Measurements from ENCODE around the gene ZYX.

The ZYX gene

DNA sequence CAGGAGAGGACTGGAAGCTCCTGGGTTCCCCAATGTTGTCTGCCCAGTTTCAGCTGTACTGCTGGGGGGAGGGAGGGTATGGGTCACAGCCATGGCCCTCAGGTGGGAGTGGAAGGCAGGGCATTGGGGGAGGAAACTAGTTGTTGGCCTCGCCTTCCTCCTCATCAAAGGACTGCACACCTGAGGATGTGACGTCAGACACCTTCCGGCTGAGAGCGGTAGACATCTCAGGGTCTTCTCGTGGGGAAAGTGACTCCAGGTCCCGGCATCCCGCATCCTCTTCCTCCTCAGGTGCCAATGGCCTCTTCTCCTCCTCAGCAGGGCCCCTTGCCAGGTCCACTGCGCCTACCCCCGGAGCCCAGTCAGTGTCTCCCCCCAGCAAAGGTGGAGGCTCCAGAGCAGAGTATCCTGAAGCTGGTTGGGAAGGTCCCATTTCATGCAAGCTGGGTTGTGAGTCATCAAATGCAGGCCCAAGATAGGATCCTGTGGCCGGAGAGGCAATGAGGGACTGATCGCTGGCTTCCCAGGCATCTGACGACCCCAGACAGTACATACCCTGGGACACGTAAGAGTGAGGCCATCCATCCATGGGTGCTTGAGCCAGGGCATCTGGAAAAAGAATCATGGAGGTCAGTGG lies 24.6 kb upstream of the ZYX start:
- H3K9me3 ChIP-seq (ENCODE audit: severe bottlenecking) = no peaks in the 10 kb centered on the region
- peaks cover 13% of the 10 kb centered on the region for H3K27me3 ChIP-seq (ENCODE audit: insufficient read depth, poor library complexity, severe bottlenecking)
- ATAC-seq (ENCODE audit: low read depth) (no peak), DNase-seq (ENCODE audit: low spot score) (no peak)
- no peaks in the 10 kb centered on the region for H3K36me3 ChIP-seq (ENCODE audit: low read depth)
- H3K4me3 ChIP-seq (ENCODE audit: severe bottlenecking) = no peak overlapping the region
- TF ChIP-seq CTCF (IDR thresholded peaks at IDR 0.05; ENCODE audit: poor library complexity, severe bottlenecking) = no peak
- no peaks in the 10 kb centered on the region for H3K4me1 ChIP-seq (ENCODE audit: insufficient read depth, poor library complexity, severe bottlenecking)
- H3K27ac ChIP-seq (ENCODE audit: poor library complexity, severe bottlenecking) = no peak overlapping the region

GRCh38 chr7:143358626-143359025 lies 22.5 kb upstream of the ZYX start:
- Histone ChIP-seq H3K27me3 (ENCODE audit: insufficient read depth, poor library complexity, severe bottlenecking) (peaks cover 28% of the 10 kb centered on the region), H3K9me3 (ENCODE audit: severe bottlenecking) (no peaks in the 10 kb centered on the region), H3K4me1 (ENCODE audit: insufficient read depth, poor library complexity, severe bottlenecking) (no peaks in the 10 kb centered on the region), H3K27ac (ENCODE audit: poor library complexity, severe bottlenecking) (no peak overlapping the region), H3K36me3 (ENCODE audit: low read depth) (no peaks in the 10 kb centered on the region), H3K4me3 (ENCODE audit: severe bottlenecking) (no peak overlapping the region)
- TF ChIP-seq CTCF (IDR thresholded peaks at IDR 0.05; ENCODE audit: poor library complexity, severe bottlenecking) = no peak
- no peak for DNase-seq (ENCODE audit: low spot score)
- ATAC-seq (ENCODE audit: low read depth) = no peak

DNA sequence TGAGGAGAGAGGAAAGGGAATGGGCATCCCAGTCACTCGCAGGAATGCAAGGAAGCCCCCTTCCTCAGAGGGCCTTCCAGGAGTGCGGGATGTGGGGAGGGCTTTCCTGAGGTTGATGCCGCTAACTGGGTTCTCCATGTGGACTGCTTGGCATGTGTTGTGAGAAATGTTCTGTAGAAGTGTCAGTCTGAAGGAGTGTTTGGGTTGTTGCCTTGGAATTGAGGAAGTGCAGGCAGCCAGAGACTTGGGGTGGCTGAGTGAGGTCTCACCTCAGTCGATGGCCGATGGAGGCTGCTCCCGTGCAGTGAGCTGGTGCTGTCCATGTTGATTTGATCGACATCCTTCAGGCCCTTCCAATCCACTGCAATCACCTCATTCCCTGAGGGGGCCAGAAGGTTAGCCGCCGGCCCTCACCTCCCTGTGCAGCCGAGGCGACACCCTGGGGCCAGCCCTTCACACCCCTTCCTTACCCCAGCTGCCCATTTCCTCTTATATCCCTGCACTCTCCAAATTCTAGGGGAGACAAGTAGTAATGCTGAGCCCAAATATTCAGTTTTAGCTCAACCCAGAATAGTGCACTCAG lies 21.3 kb upstream of the ZYX start:
- Histone ChIP-seq H3K4me3 (ENCODE audit: severe bottlenecking) (no peak overlapping the region), H3K36me3 (ENCODE audit: low read depth) (no peaks in the 10 kb centered on the region), H3K27me3 (ENCODE audit: insufficient read depth, poor library complexity, severe bottlenecking) (peaks cover 39% of the 10 kb centered on the region), H3K4me1 (ENCODE audit: insufficient read depth, poor library complexity, severe bottlenecking) (no peaks in the 10 kb centered on the region), H3K9me3 (ENCODE audit: severe bottlenecking) (no peaks in the 10 kb centered on the region), H3K27ac (ENCODE audit: poor library complexity, severe bottlenecking) (no peak overlapping the region)
- ATAC-seq (ENCODE audit: low read depth) (no peak), DNase-seq (ENCODE audit: low spot score) (no peak)
- TF ChIP-seq CTCF (IDR thresholded peaks at IDR 0.05; ENCODE audit: poor library complexity, severe bottlenecking) = no peak

DNA sequence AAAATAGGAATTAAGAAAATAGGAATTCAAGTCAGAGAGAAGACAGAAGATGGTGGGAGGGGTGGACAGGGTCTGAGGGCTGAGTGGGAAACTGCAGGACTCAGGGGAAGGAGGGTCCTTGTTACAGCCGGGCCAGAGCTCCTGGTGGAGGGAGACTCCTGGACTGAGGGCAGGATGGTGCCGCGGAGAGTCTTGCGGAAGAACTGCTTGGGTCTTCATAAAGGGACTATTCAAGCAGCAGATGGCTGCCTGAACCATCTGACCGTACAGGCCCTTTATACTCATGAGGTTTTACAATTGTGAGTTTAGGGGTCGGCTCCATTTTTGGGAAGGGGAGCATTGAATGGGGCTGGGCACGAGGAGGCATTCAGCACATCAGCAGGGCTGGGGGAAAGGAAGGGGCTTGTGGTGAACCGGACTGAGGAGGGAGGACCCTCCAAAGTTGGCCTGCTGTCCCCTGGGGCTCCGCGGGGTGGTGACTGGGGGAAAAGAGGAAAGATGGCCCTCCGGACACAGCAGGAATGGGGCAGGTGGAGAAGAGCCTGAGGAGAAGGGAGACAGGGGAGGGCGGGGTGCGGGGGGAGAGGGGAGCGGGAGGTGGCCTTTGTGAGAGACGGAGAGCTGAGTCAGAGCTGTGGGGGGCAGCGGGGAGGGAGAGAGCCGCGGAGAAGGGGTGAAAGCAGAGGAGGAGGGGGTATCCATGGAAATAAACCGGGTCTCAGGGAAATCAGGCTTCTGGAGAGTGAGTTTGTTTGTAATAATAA lies 20.2 kb upstream of the ZYX start:
- no peak overlapping the region for H3K27ac ChIP-seq (ENCODE audit: poor library complexity, severe bottlenecking)
- H3K9me3 ChIP-seq (ENCODE audit: severe bottlenecking) = no peaks in the 10 kb centered on the region
- H3K36me3 ChIP-seq (ENCODE audit: low read depth) = no peaks in the 10 kb centered on the region
- no peaks in the 10 kb centered on the region for H3K4me1 ChIP-seq (ENCODE audit: insufficient read depth, poor library complexity, severe bottlenecking)
- no peak for DNase-seq (ENCODE audit: low spot score)
- TF ChIP-seq CTCF (IDR thresholded peaks at IDR 0.05; ENCODE audit: poor library complexity, severe bottlenecking) = no peak
- H3K27me3 ChIP-seq (ENCODE audit: insufficient read depth, poor library complexity, severe bottlenecking) = peaks cover 43% of the 10 kb centered on the region
- H3K4me3 ChIP-seq (ENCODE audit: severe bottlenecking) = no peak overlapping the region
- no peak for ATAC-seq (ENCODE audit: low read depth)

Data from RWPE2 (cell line).